Spleen (tissue), 11 donors: ENCODE results near the gene RARG. TPM values are rescaled to one million over a fixed set of nuclear protein-coding genes. Genes with fewer than 3 reads are reported as not detected.

Source experiments
- DNase-seq: peaks from one replicate; pipeline ENCODE4 v3.0.0-alpha.2; 2020
- H3K27ac ChIP-seq, 8 donors: fragments of 200-600 bp; sonication (generic) in 7 of 8; 1 replicate in 4 of 8; 2 replicates in 4 of 8; pipeline versions ENCODE4 v1.5.0 to v1.8.0; 2016 to 2021; ENCODE audit warnings: inconsistent platforms in 4 of 8, mild to moderate bottlenecking in 4 of 8, moderate library complexity in 1 of 8
- H3K27me3 ChIP-seq, 7 donors: fragments of 200-600 bp; sonication (generic) in 6 of 7; replicated peaks in 1 of 7; 1 replicate in 4 of 7; 2 replicates in 3 of 7; pipeline versions ENCODE4 v1.5.0 to v1.8.0; 2016 to 2021; ENCODE audit warnings: inconsistent platforms in 3 of 7, mild to moderate bottlenecking in 1 of 7
- H3K36me3 ChIP-seq, 6 donors: fragments of 200-600 bp; sonication (generic) in 5 of 6; 1 replicate in 4 of 6; 2 replicates in 2 of 6; pipeline versions ENCODE4 v1.5.0 to v1.8.0; 2016 to 2021; ENCODE audit warnings: inconsistent platforms in 2 of 6
- H3K4me1 ChIP-seq, 6 donors: fragments of 200-600 bp; sonication (generic) in 5 of 6; 1 replicate in 3 of 6; 2 replicates in 3 of 6; pipeline versions ENCODE4 v1.5.0 to v1.8.0; 2016 to 2021; ENCODE audit warnings: inconsistent platforms in 3 of 6
- H3K4me3 ChIP-seq, 8 donors: fragments of 200-600 bp; sonication (generic) in 7 of 8; 1 replicate in 4 of 8; 2 replicates in 4 of 8; pipeline versions ENCODE4 v1.5.0 to v1.8.0; 2016 to 2021; ENCODE audit warnings: inconsistent platforms in 4 of 8, mild to moderate bottlenecking in 4 of 8, moderate library complexity in 2 of 8
- H3K9me3 ChIP-seq, 8 donors: fragments of 200-600 bp; sonication (generic) in 7 of 8; 1 replicate in 4 of 8; 2 replicates in 4 of 8; pipeline versions ENCODE4 v1.5.0 to v1.8.0; 2016 to 2021; ENCODE audit warnings: inconsistent platforms in 4 of 8
- POLR2A ChIP-seq, 3 donors: fragments of 450-650 bp; IDR thresholded peaks; one replicate each; pipeline ENCODE4 v1.5.1; 2017; ENCODE audit warnings: antibody characterized with exemption in 3 of 3, mild to moderate bottlenecking in 1 of 3
- POLR2AphosphoS5 ChIP-seq, 3 donors: sonication (generic); formaldehyde crosslinking; IDR thresholded peaks; one replicate each; pipeline ENCODE4 v1.5.1; 2017; ENCODE audit warnings: antibody characterized with exemption in 3 of 3
- WGBS, 5 donors: extraction: QIAGEN DNeasy Blood & Tissue Kit in 3 of 5; methylation state at CpG; one replicate each; pipeline versions ENCODE4 v1.1.5 to v1.1.7; 2013 to 2018; 5-methylcytosine and 5-hydroxymethylcytosine counted together
- intact Hi-C: fragments of 100-400 bp; cut with DNase I; formaldehyde crosslinking; loops from one replicate; pipeline ENCODE4 v1.15.0; 2023; ENCODE audit warnings: low total_unique reads
- polyA plus RNA-seq, 3 donors: library from polyadenylated mRNA; stranded (reverse); fragments of 200-250 nt; gene quantifications; one replicate each; pipeline ENCODE4 v1.2.1, GENCODE V29; 2013
- total RNA-seq, 7 donors: library from RNA; depleted of rRNA in 3 of 7; stranded (reverse); fragments of >200 nt in 3 of 7; fragmentation: NEBNext Ultra II Directional in 4 of 7; extraction: Animal tissue kit (Norgen Biotek cat#: 25700) in 4 of 7; gene quantifications; one replicate each; pipeline versions ENCODE4 v1.1.0 to v1.2.1, GENCODE V29; 2016 to 2021
- TF ChIP-seq, protein P1 (sequence below), 11 experiments: fragments of 200-600 bp in 7 of 11; fragments of 450-650 bp in 4 of 11; sonication (generic) in 4 of 11; IDR thresholded peaks in 8 of 11; conservative IDR thresholded peaks in 3 of 11; 1 replicate in 7 of 11; 2 replicates in 4 of 11; pipeline versions ENCODE4 v1.4.0 to v1.8.0; 2016 to 2021; ENCODE audit warnings: antibody characterized with exemption in 11 of 11, inconsistent platforms in 4 of 11, mild to moderate bottlenecking in 1 of 11
- donor health status: healthy with polysubstance abuse.
- donor health status: DM: no; HTN: no; CAD: no; lungs with moderate emphysema.
- donor health status: DM: no; HTN: no; CAD: no.
- donor health status: Bipolar disorder and iron deficiency.
- donor health status: healthy.
- donor health status: DM: no; HTN: no; CAD: no.
- donor health status: DM: yes; HTN: yes; CAD: no.

Gene RARG
- total and polyA plus RNA-seq, 10 donors, result 4.6 to 20.8 (median 11.2) TPM

- TF ChIP-seq POLR2AphosphoS5 (IDR thresholded peaks at IDR 0.05) (no peak), POLR2A (IDR thresholded peaks at IDR 0.05) (no peak)
- TF ChIP-seq, protein P1, sequence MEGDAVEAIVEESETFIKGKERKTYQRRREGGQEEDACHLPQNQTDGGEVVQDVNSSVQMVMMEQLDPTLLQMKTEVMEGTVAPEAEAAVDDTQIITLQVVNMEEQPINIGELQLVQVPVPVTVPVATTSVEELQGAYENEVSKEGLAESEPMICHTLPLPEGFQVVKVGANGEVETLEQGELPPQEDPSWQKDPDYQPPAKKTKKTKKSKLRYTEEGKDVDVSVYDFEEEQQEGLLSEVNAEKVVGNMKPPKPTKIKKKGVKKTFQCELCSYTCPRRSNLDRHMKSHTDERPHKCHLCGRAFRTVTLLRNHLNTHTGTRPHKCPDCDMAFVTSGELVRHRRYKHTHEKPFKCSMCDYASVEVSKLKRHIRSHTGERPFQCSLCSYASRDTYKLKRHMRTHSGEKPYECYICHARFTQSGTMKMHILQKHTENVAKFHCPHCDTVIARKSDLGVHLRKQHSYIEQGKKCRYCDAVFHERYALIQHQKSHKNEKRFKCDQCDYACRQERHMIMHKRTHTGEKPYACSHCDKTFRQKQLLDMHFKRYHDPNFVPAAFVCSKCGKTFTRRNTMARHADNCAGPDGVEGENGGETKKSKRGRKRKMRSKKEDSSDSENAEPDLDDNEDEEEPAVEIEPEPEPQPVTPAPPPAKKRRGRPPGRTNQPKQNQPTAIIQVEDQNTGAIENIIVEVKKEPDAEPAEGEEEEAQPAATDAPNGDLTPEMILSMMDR (IDR thresholded peaks at IDR 0.05 in 8 of 11, conservative IDR thresholded peaks at IDR 0.05 in 3 of 11), result no peak
- peak overlapping the region in 2 of 8 donors; percentile 12 to 56 for H3K4me3 ChIP-seq
- H3K27ac ChIP-seq, result peak overlapping the region in 6 of 8 donors; percentile 45 to 72 (median 59)
- H3K27me3 ChIP-seq, result no peaks in the 10 kb centered on the region
- intact Hi-C loops, result no loop called here
- DNase-seq, result no peak
- WGBS, 5 donors, result 27 to 54% (median 51%) methylated on average over 5 of the region's 5 CpGs
- H3K9me3 ChIP-seq, result no peaks in the 10 kb centered on the region
- peaks cover 0 to 49% (median 10%) of the 10 kb centered on the region in 6 donors for H3K36me3 ChIP-seq
- peaks cover 38 to 85% (median 68%) of the 10 kb centered on the region in 6 donors for H3K4me1 ChIP-seq
Observed at GRCh38 chr12:53198486-53199110, 33.4 kb downstream of the RARG start.

DNA sequence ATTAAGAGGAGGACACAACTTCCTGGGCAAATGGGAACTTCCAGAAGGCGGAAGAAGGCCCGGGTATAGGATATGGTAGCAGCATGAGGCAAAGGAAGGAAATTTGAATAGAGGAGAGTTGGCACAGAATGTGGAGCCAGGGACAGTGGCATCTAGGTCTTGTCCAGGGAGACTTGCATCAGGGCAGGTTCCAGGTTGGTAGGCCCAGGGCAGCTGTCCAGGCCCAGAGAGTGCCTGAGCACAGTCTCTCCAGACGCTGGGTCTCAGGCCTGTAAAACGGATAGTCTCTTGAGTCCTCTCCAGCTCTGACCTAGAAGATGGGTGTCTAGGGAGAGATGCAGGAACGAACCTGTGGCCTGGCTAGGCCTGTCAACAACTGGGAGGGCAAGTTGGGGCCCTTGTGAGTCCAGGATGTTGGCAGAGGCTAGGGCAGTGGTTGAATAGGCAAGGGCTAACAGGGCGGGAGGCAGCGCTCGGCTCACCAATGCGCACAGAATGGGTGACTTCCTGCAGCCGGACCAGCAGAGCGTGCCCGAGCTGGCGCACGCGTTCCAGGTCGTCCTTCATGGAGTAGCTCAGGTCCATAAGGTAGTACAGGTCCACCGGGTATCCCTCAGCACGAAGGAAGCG lies 34.9 kb downstream of the RARG start:
- Histone ChIP-seq H3K4me3 (peak overlapping the region in 4 of 8 donors; percentile 4 to 56 (median 24)), H3K9me3 (no peaks in the 10 kb centered on the region), H3K27ac (peak overlapping the region; percentile 27 to 72 (median 50)), H3K27me3 (no peaks in the 10 kb centered on the region), H3K36me3 (peaks cover 0 to 64% (median 22%) of the 10 kb centered on the region in 6 donors), H3K4me1 (peaks cover 38 to 72% (median 59%) of the 10 kb centered on the region in 6 donors)
- intact Hi-C loops, result no loop called here
- WGBS, 5 donors, result 57 to 79% (median 72%) methylated on average over 16 to 19 of the region's 19 CpGs
- DNase-seq, result no peak
- TF ChIP-seq POLR2A (IDR thresholded peaks at IDR 0.05), result no peak
- peak in 1 of 3 donors; percentile 56 for TF ChIP-seq POLR2AphosphoS5 (IDR thresholded peaks at IDR 0.05)
- TF ChIP-seq, protein P1 (IDR thresholded peaks at IDR 0.05 in 8 of 11, conservative IDR thresholded peaks at IDR 0.05 in 3 of 11), result no peak

GRCh38 chr12:53196486-53196885 lies 35.5 kb downstream of the RARG start:
- DNase-seq, result no peak
- Histone ChIP-seq H3K27ac (peak overlapping the region in 1 of 8 donors; percentile 72), H3K27me3 (no peaks in the 10 kb centered on the region), H3K4me1 (peaks cover 33 to 65% (median 52%) of the 10 kb centered on the region in 6 donors), H3K36me3 (peaks cover 0 to 71% (median 29%) of the 10 kb centered on the region in 6 donors), H3K9me3 (no peaks in the 10 kb centered on the region), H3K4me3 (no peak overlapping the region)
- intact Hi-C loops, result no loop called here
- peak in 1 of 3 donors; percentile 63 for TF ChIP-seq POLR2AphosphoS5 (IDR thresholded peaks at IDR 0.05)
- TF ChIP-seq POLR2A (IDR thresholded peaks at IDR 0.05), result no peak
- TF ChIP-seq, protein P1 (IDR thresholded peaks at IDR 0.05 in 8 of 11, conservative IDR thresholded peaks at IDR 0.05 in 3 of 11), result no peak
- WGBS, 5 donors, result 86 to 93% (median 90%) methylated on average over 13 to 14 of the region's 14 CpGs
